Neural cell (in vitro differentiated cells): ENCODE data around the gene PPP2R2D.

Experiments used
- EP300 ChIP-seq: fragments of 450-650 bp; conservative IDR thresholded peaks from 2 replicates; pipeline ENCODE4 v1.6.1; 2014; ENCODE audit warnings: antibody characterized with exemption, mild to moderate bottlenecking, moderate library complexity; ENCODE audit not compliant: poor library complexity, severe bottlenecking
- EZH2 ChIP-seq: fragments of 200-600, 300-800 bp; shearing (Covaris generic), sonication (generic); IDR thresholded peaks from 2 replicates; pipeline ENCODE4 v1.6.1; 2014; ENCODE audit warnings: antibody characterized with exemption, low read length, borderline replicate concordance, mild to moderate bottlenecking; ENCODE audit not compliant: insufficient read depth, poor library complexity, severe bottlenecking
- POLR2AphosphoS5 ChIP-seq: IDR thresholded peaks from 2 replicates; pipeline ENCODE4 v1.6.1; 2012
- SMC3 ChIP-seq: fragments of 450-650 bp; conservative IDR thresholded peaks from 2 replicates; pipeline ENCODE4 v1.6.1; 2014; ENCODE audit warnings: antibody characterized with exemption, mild to moderate bottlenecking, moderate library complexity; ENCODE audit not compliant: poor library complexity
- TF ChIP-seq, protein P1 (sequence below): fragments of 450-650 bp; IDR thresholded peaks from 2 replicates; pipeline ENCODE4 v1.5.1; 2014; ENCODE audit warnings: antibody characterized with exemption, mild to moderate bottlenecking, moderate library complexity; ENCODE audit not compliant: poor library complexity, severe bottlenecking
- TF ChIP-seq, protein P2 (sequence below): IDR thresholded peaks from 2 replicates; pipeline ENCODE4 v1.6.1; 2012; ENCODE audit warnings: borderline replicate concordance

DNA sequence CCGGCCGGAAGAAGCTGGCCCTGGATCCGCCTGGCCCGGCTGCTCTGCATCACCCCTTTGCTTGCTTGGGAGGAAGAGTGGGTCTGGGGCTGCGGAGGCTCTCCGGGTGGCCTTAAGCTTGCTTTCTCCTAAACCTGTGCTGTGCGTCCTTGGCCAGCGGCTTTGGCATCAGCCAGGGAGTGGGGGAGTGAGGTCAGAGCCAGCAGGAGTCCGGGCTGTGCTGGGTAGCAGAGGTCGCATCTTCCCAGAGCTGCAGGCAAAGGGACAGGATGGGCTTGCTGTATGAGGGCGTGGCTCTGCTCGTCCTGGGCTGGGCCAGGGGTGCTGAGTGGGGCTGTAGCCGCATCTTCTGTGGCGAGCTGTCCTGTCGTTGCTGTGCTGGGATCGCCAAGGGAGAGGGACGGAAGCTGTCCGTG, 59.8 kb downstream of the PPP2R2D start:
- TF ChIP-seq, protein P1, sequence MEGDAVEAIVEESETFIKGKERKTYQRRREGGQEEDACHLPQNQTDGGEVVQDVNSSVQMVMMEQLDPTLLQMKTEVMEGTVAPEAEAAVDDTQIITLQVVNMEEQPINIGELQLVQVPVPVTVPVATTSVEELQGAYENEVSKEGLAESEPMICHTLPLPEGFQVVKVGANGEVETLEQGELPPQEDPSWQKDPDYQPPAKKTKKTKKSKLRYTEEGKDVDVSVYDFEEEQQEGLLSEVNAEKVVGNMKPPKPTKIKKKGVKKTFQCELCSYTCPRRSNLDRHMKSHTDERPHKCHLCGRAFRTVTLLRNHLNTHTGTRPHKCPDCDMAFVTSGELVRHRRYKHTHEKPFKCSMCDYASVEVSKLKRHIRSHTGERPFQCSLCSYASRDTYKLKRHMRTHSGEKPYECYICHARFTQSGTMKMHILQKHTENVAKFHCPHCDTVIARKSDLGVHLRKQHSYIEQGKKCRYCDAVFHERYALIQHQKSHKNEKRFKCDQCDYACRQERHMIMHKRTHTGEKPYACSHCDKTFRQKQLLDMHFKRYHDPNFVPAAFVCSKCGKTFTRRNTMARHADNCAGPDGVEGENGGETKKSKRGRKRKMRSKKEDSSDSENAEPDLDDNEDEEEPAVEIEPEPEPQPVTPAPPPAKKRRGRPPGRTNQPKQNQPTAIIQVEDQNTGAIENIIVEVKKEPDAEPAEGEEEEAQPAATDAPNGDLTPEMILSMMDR, result no peak
- TF ChIP-seq POLR2AphosphoS5, result no peak
- TF ChIP-seq EP300, result no peak
- TF ChIP-seq, protein P2, sequence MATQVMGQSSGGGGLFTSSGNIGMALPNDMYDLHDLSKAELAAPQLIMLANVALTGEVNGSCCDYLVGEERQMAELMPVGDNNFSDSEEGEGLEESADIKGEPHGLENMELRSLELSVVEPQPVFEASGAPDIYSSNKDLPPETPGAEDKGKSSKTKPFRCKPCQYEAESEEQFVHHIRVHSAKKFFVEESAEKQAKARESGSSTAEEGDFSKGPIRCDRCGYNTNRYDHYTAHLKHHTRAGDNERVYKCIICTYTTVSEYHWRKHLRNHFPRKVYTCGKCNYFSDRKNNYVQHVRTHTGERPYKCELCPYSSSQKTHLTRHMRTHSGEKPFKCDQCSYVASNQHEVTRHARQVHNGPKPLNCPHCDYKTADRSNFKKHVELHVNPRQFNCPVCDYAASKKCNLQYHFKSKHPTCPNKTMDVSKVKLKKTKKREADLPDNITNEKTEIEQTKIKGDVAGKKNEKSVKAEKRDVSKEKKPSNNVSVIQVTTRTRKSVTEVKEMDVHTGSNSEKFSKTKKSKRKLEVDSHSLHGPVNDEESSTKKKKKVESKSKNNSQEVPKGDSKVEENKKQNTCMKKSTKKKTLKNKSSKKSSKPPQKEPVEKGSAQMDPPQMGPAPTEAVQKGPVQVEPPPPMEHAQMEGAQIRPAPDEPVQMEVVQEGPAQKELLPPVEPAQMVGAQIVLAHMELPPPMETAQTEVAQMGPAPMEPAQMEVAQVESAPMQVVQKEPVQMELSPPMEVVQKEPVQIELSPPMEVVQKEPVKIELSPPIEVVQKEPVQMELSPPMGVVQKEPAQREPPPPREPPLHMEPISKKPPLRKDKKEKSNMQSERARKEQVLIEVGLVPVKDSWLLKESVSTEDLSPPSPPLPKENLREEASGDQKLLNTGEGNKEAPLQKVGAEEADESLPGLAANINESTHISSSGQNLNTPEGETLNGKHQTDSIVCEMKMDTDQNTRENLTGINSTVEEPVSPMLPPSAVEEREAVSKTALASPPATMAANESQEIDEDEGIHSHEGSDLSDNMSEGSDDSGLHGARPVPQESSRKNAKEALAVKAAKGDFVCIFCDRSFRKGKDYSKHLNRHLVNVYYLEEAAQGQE, result no peak
- TF ChIP-seq SMC3, result no peak
- TF ChIP-seq EZH2, result no peak
